HepG2 (cell line): ENCODE results near the gene KIF6.

Experiments used
- MAZ ChIP-seq, 2 experiments: sonication (generic) in 1 of 2; formaldehyde crosslinking in 1 of 2; IDR thresholded peaks; 2 replicates each; pipeline versions ENCODE4 v1.5.0 to v1.6.1; 2012 to 2020; ENCODE audit warnings: low read depth in 2 of 2, mild to moderate bottlenecking in 2 of 2, borderline replicate concordance in 1 of 2, improper control_type of control experiment in 1 of 2, low read length in 1 of 2, missing genetic modification reagents in 1 of 2, moderate library complexity in 1 of 2
- NFIC ChIP-seq: IDR thresholded peaks from 2 replicates; pipeline ENCODE4 v1.6.1; 2012; ENCODE audit warnings: mild to moderate bottlenecking, low read length, inconsistent platforms
- ZBTB8A ChIP-seq: sonication (generic); formaldehyde crosslinking; IDR thresholded peaks from 2 replicates; pipeline ENCODE4 v1.4.0; 2020; ENCODE audit warnings: mild to moderate bottlenecking, low read depth, missing genetic modification reagents, borderline replicate concordance
- ZNF24 ChIP-seq: fragments of 450-650 bp; IDR thresholded peaks from 2 replicates; pipeline ENCODE4 v1.6.1; 2017; ENCODE audit warnings: antibody characterized with exemption, mild to moderate bottlenecking
- TF ChIP-seq, protein P1 (sequence below): sonication (generic); formaldehyde crosslinking; IDR thresholded peaks from 2 replicates; pipeline ENCODE4 v1.5.0; 2020; ENCODE audit warnings: mild to moderate bottlenecking, missing genetic modification reagents, moderate library complexity

DNA sequence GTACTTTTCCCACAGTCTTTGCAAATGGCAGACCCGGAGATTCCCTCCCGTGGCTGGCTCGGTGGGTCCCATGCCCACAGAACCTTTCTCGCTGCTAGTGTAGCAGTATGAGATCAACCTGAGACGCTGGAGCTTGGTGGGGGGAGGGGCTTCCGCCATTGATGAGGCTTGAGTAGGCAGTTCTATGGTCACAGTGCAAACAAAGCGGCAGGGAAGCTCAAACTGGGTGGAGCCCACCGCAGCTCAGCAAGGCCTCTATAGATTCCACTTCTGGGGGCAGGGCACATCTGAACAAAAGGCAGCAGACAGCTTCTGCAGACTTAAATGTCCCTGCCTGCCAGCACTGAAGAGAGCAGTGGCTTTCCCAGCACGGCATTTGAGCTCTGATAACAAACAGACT lies 216.7 kb downstream of the KIF6 start:
- TF ChIP-seq ZBTB8A (CRISPR knock-in tag) (no peak), ZNF24 (no peak), MAZ (IDR thresholded peaks at IDR 0.05; ENCODE audit: borderline replicate concordance, low read depth, low read length) (no peak), MAZ (CRISPR knock-in tag; IDR thresholded peaks at IDR 0.05; ENCODE audit: low read depth) (no peak), NFIC (no peak)
- TF ChIP-seq, protein P1, sequence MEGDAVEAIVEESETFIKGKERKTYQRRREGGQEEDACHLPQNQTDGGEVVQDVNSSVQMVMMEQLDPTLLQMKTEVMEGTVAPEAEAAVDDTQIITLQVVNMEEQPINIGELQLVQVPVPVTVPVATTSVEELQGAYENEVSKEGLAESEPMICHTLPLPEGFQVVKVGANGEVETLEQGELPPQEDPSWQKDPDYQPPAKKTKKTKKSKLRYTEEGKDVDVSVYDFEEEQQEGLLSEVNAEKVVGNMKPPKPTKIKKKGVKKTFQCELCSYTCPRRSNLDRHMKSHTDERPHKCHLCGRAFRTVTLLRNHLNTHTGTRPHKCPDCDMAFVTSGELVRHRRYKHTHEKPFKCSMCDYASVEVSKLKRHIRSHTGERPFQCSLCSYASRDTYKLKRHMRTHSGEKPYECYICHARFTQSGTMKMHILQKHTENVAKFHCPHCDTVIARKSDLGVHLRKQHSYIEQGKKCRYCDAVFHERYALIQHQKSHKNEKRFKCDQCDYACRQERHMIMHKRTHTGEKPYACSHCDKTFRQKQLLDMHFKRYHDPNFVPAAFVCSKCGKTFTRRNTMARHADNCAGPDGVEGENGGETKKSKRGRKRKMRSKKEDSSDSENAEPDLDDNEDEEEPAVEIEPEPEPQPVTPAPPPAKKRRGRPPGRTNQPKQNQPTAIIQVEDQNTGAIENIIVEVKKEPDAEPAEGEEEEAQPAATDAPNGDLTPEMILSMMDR (CRISPR knock-in tag) = no peak
